Measurements from ENCODE around the gene ACOX1. TPM values are rescaled to one million over a fixed set of nuclear protein-coding genes. Genes with fewer than 3 reads are reported as not detected.

ACOX1 gene
- total and polyA plus RNA-seq, 10 donors: 6.3 to 60.2 (median 41.6) TPM

GRCh38 chr17:75983501-75984181, 4.7 kb upstream of the ACOX1 start:
- Histone ChIP-seq H3K27ac (peak overlapping the region in 4 of 8 donors; percentile 27 to 99 (median 66)), H3K27me3 (replicated peaks in 1 of 7) (no peaks in the 10 kb centered on the region), H3K9me3 (no peaks in the 10 kb centered on the region), H3K4me3 (no peak overlapping the region), H3K4me1 (peaks cover 10 to 54% (median 20%) of the 10 kb centered on the region in 6 donors), H3K36me3 (peaks cover 0 to 24% (median 0%) of the 10 kb centered on the region in 6 donors)
- no peak for DNase-seq
- intact Hi-C loops (cut with DNase I; ENCODE audit: low total_unique reads): no loop called here
- 67 to 87% (median 74%) methylated on average over 6 of the region's 6 CpGs for WGBS, 5 donors
- no peak for TF ChIP-seq POLR2A (IDR thresholded peaks at IDR 0.05)
- no peak for TF ChIP-seq CTCF (IDR thresholded peaks at IDR 0.05 in 8 of 11, conservative IDR thresholded peaks at IDR 0.05 in 3 of 11)
- no peak for TF ChIP-seq POLR2AphosphoS5 (IDR thresholded peaks at IDR 0.05)

GRCh38 chr17:75981019-75981615, 2.2 kb upstream of the ACOX1 start:
- intact Hi-C loops (cut with DNase I; ENCODE audit: low total_unique reads): no loop called here
- WGBS, 5 donors: 85 to 94% (median 87%) methylated on average over 7 of the region's 7 CpGs
- peaks cover 21 to 79% (median 43%) of the 10 kb centered on the region in 6 donors for H3K4me1 ChIP-seq

GRCh38 chr17:75980188-75981018, 1.4 kb upstream of the ACOX1 start:
- no peak for TF ChIP-seq CTCF (IDR thresholded peaks at IDR 0.05 in 8 of 11, conservative IDR thresholded peaks at IDR 0.05 in 3 of 11)
- intact Hi-C loops (cut with DNase I; ENCODE audit: low total_unique reads): no loop called here
- Histone ChIP-seq H3K4me3 (peak overlapping the region; percentile 67 to 92 (median 76)), H3K9me3 (no peaks in the 10 kb centered on the region), H3K27me3 (replicated peaks in 1 of 7) (no peaks in the 10 kb centered on the region), H3K36me3 (peaks cover 0 to 21% (median 0%) of the 10 kb centered on the region in 6 donors), H3K4me1 (peaks cover 24 to 86% (median 48%) of the 10 kb centered on the region in 6 donors), H3K27ac (peak overlapping the region; percentile 92 to 99 (median 98))
- WGBS, 5 donors: 78 to 88% (median 83%) methylated on average over 18 of the region's 18 CpGs
- no peak for DNase-seq

More at GRCh38 chr17:75981019-75981615, 2.2 kb upstream of the ACOX1 start:
- TF ChIP-seq POLR2A (IDR thresholded peaks at IDR 0.05): no peak
- TF ChIP-seq CTCF (IDR thresholded peaks at IDR 0.05 in 8 of 11, conservative IDR thresholded peaks at IDR 0.05 in 3 of 11): no peak
- TF ChIP-seq POLR2AphosphoS5 (IDR thresholded peaks at IDR 0.05): no peak
- no peak for DNase-seq
- Histone ChIP-seq H3K27ac (peak overlapping the region in 5 of 8 donors; percentile 97 to 99 (median 98)), H3K4me3 (no peak overlapping the region), H3K27me3 (replicated peaks in 1 of 7) (no peaks in the 10 kb centered on the region), H3K36me3 (peaks cover 0 to 19% (median 0%) of the 10 kb centered on the region in 6 donors), H3K9me3 (no peaks in the 10 kb centered on the region)

All from spleen (tissue), 11 donors.